RKO (cell line): ENCODE data around the gene USP48.
"Not testable (repeated sequence)": the region's sequence is repeated elsewhere in the genome, so short reads cannot be mapped to it uniquely, and the experiment has no call there.

Experiments
- DNase-seq: peaks from one replicate; pipeline ENCODE4 v3.0.0-alpha.2; 2016; ENCODE audit warnings: low spot score

Gene USP48

DNA sequence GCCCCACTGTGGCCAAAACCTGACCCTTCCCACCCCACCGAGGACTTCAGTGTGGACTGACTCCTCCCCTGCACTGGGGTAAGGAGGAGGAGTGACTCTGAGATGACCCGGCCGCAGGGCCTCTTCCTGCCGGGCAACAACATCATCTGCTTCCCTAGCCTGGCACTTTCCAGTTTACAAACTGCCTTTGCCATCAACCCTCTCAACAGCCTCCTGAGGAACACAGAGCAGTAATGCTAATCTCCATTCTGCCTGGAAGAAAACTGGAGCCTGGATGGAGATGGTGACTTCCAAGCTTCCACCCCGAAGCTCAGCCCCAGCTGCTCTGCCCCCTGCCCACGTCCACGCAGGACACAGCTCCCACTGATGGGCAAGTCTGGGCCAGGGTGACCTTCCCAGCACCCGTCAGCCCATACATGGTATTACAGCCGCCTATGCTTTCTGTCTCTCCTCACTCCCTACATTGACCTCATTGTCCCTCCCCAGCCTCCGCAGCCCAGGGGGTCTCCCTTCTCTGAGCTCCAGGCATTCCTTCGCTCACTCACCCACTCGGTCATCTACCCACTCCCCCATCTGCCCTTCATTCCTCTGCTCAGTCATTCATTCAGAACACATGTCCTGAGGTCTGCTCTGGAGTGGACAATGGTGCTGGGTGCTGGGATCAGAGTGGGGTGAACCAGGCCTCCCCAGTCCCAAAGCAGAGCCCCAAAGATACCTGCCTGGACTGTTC, 148.0 kb downstream of the USP48 start:
- no peak for DNase-seq

GRCh38 chr1:21633992-21634805, 148.8 kb downstream of the USP48 start:
- DNase-seq = no peak

DNA sequence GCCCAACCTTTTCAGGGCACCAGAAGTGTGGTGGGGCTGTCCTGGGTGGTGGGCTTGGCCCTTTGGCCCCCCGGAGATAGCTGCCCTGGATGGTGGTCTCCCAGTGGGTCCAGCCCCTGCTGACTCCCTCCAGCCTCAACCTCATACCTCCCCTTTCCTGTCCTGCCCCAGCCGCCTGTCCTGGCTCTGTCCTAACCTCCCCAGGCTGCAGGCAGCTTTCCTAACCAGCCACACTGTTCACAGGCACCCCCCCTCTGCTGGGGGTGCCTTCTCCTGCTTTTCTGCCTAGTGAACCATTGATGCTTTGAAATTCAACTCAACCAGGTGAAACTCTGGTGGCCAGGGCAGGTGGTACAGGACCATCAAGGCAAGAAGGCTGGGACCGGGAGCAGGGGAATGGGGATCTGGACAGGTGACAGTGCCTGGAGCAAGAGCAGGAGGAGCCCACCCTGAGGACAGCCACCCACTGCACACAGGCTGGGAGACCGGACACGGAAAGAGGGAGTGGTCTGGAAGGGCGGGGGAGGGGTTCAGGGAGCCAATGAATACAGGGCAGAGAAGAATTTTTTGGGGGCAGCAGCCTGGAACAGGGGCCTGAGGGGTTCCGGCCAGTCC, 149.7 kb downstream of the USP48 start:
- no peak for DNase-seq

DNA sequence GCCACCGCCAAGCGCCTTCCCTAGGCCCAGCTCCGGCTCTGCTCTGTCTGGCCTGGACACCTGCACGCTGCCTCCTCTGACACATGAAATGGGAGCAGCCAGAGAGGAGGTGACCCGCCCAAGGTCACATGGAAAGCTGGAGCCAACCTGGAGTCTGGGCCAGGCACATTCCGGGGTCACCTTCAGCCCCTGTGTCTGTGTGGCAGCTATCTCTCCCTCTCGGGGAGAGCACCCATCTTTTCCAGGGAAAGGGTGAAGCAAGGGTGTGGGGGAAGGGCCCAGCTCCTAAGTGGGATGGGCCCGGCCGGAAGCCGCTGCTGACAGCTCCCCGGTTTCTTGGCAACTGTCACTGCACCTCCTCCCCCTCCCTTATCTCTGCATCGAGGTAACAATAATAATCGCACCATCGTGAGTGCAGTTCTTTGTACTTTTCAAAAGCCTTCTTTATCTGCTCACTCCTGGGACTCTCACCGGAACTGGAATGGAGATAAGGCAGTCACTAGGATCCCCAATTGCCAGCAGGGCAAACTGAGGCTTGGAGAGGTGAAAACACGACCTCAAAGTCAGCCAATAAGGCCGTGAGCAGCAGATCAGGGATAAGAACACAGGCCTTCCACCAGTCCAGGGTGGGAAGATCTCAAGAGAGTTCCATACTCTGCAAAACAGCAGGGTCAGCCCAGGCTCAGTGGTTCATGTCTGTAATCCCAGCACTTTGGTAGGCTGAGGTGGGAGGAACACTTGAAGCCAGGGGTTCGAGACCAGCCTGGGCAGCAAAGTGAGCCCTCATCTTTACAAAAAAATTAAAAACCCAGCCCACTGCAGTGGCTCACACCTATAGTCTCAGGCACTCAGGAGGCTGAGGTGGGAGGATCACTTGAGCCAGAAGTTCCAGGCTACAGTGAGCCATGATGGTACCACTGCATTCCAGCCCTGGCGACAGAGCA, 150.7 kb downstream of the USP48 start:
- no peak for DNase-seq

- not testable (repeated sequence) for DNase-seq
Measured at GRCh38 chr1:21631590-21631943, 151.4 kb downstream of the USP48 start.

GRCh38 chr1:21630571-21631343, 152.2 kb downstream of the USP48 start:
- no peak for DNase-seq

DNA sequence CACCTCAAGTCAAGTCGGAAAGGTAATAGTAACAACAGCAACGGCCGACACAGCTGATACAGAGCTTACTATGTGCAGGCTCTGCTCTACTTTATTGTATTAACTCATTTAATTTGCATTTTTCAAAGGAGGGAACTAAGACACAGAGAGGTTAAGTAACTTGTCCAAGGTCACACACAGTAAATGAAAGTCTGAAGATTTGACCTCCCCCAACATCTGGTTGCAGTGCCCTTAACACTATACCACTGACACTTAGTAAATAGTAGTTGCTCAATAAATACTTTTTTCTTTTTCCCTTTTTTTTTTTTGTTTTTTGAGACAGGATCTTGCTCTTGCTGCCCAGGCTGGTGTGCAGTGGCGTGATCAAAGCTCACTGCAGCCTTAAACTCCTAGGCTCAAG, 153.0 kb downstream of the USP48 start:
- DNase-seq = no peak

- no peak for DNase-seq
Measured at GRCh38 chr1:21628798-21629393, 154.1 kb downstream of the USP48 start.
